Lower lobe of right lung (tissue), 2 donors: Measurements from ENCODE around the gene NT5C2. TPM values are rescaled to one million over a fixed set of nuclear protein-coding genes. Genes with fewer than 3 reads are reported as not detected.
"Not testable (repeated sequence)": the region's sequence is repeated elsewhere in the genome, so short reads cannot be mapped to it uniquely, and the experiment has no call there.

Source experiments
- ATAC-seq, 2 donors: fragments of 200-7000 bp; cut with Tn5 transposase; one replicate each; pipeline ENCODE4 v1.9.1; 2020 to 2022; ENCODE audit warnings: mild to moderate bottlenecking in 2 of 2, moderate library complexity in 2 of 2
- DNase-seq: peaks from one replicate; pipeline ENCODE4 v3.0.0-alpha.2; 2020
- H3K27ac ChIP-seq: fragments of 200-600 bp; one replicate; pipeline ENCODE4 v1.8.0; 2022
- H3K27me3 ChIP-seq: fragments of 200-600 bp; one replicate; pipeline ENCODE4 v1.8.0; 2022; ENCODE audit warnings: low read depth
- H3K36me3 ChIP-seq: fragments of 200-600 bp; one replicate; pipeline ENCODE4 v1.8.0; 2022; ENCODE audit warnings: mild to moderate bottlenecking
- H3K4me1 ChIP-seq: fragments of 200-600 bp; one replicate; pipeline ENCODE4 v1.8.0; 2022
- H3K4me3 ChIP-seq: fragments of 200-600 bp; one replicate; pipeline ENCODE4 v1.8.0; 2022; ENCODE audit warnings: mild to moderate bottlenecking
- H3K9me3 ChIP-seq: fragments of 200-600 bp; one replicate; pipeline ENCODE4 v1.8.0; 2022
- CTCF ChIP-seq: fragments of 200-600 bp; IDR thresholded peaks from one replicate; pipeline ENCODE4 v1.8.0; 2022; ENCODE audit warnings: antibody characterized with exemption, mild to moderate bottlenecking
- intact Hi-C: fragments of 100-400 bp; cut with DNase I; formaldehyde crosslinking; loops from one replicate; pipeline ENCODE4 v1.11.0; 2022
- total RNA-seq: library from RNA; stranded (reverse); fragmentation: NEBNext Ultra II Directional; extraction: Animal tissue kit (Norgen Biotek cat#: 25700); gene quantifications from one replicate; pipeline ENCODE4 v1.2.1, GENCODE V29; 2021
- donor health status: DM: no; HTN: yes; CAD: no; lungs with severe emphysema.

The NT5C2 gene
- total RNA-seq, 1 donor from 2014 or later: 105 TPM

GRCh38 chr10:103180491-103180890 is 12.6 kb downstream of the NT5C2 start:
- no peak for TF ChIP-seq CTCF
- H3K27me3 ChIP-seq: no peaks in the 10 kb centered on the region
- DNase-seq (no peak), ATAC-seq (no peak)
- H3K9me3 ChIP-seq: no peaks in the 10 kb centered on the region
- intact Hi-C loops: no loop called here
- peaks cover 57% of the 10 kb centered on the region for H3K36me3 ChIP-seq
- no peak overlapping the region for H3K4me3 ChIP-seq
- H3K27ac ChIP-seq: no peak overlapping the region
- H3K4me1 ChIP-seq: peaks cover 51% of the 10 kb centered on the region

DNA sequence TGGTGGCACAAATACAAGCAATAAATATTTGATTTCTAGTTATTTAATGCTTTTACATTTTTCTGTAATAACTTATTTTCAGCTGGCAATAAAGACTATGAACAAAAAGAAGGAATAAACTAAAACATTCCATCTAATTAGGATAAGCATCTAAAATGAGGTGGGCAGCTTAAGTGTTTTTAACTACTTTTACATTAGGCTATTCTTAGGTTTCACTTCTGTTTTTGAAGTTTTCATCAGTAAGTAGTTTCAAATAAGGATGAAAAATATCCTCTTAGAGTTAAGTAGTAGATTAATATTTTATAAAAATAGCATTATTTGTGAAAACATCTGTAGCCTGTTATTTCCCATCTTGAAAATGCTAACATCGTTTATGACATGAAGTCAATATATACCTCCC is 15.9 kb downstream of the NT5C2 start:
- peaks cover 25% of the 10 kb centered on the region for H3K4me1 ChIP-seq
- H3K4me3 ChIP-seq: no peak overlapping the region
- no peaks in the 10 kb centered on the region for H3K9me3 ChIP-seq
- peaks cover 89% of the 10 kb centered on the region for H3K36me3 ChIP-seq
- DNase-seq: no peak
- no peak for ATAC-seq
- no peak overlapping the region for H3K27ac ChIP-seq
- TF ChIP-seq CTCF: no peak
- intact Hi-C loops: no loop called here
- no peaks in the 10 kb centered on the region for H3K27me3 ChIP-seq

DNA sequence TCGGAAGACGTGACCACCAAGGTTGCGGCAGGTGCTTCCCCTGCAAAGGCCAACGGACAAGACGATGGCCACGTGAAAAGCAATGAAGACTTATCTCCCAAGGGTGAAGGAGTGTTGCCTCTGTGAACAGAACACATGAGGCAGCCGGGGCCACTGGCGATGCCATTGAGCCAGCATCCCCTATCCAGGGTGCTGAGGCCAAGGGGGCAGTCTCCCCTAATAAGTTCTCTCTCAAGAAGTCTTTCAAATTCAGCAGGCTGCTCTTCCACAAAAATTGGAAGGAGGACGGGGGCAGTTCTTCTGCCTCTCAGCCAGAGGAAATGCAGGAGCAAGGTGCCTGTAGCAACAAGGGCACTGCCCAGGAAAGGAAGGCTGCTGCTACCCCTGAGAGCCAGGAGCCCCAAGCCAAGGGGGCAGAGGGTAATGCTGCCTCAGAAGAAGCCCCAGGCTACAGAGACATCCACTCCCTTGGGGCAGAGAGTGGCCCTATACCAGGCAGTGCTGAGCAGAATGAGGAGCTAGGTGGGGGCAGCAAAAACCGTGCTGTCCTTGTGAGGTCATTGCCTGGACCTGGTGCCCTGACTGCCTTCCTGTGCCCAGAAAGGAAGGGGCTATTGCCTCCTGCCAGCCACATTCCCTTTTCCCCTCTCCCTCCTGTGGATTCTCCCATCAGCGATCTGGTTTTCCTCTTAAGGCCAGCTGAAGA is 17.3 kb downstream of the NT5C2 start:
- Histone ChIP-seq H3K9me3 (no peaks in the 10 kb centered on the region), H3K27me3 (no peaks in the 10 kb centered on the region), H3K4me1 (peaks cover 12% of the 10 kb centered on the region), H3K4me3 (no peak overlapping the region), H3K27ac (no peak overlapping the region), H3K36me3 (peaks cover 95% of the 10 kb centered on the region)
- TF ChIP-seq CTCF: no peak
- DNase-seq (no peak), ATAC-seq (peak in 1 of 2 donors; percentile 17)
- intact Hi-C loops: no loop called here

DNA sequence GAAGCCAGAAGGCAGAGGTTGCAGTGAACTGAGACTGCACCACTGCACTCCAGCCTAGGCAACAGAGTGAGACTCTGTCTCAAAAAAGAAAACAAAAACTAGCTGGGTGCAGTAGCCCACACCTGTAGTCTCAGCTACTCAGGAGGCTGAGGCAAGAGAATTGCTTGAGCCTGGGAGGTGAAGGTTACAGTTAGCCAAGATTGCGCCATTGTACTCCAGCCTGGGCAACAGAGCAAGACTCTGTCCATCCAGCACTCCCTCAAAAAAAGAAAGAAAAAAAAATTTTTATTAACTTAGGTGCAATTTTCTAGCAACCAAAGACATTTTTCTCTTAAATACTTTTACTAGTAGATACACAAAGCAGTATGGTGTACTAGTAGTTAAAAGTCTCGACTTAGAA is 18.7 kb downstream of the NT5C2 start:
- DNase-seq, H3K27ac ChIP-seq, H3K4me3 ChIP-seq, intact Hi-C loops, H3K27me3 ChIP-seq, H3K9me3 ChIP-seq, ATAC-seq: not testable (repeated sequence)
- Histone ChIP-seq H3K36me3 (peaks cover 95% of the 10 kb centered on the region), H3K4me1 (peaks cover 12% of the 10 kb centered on the region)

DNA sequence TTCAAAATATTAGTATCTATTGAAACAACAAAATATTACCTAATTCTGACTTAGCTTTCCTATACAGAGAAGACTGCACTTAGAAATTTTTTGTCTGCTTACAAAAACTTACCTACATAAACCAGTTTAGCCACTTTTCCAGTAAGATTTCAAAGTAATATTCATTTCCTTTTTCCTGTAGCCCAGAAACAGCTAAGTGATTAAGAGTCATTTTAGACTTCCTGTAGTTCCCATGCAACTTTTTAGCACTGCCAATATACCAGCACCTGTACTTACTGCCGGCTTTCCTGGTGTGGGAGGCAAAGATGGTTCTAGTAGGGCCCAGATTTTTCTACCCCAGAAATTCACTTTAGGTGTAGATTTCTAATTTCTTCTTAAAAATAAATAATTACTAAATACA is 21.8 kb downstream of the NT5C2 start:
- TF ChIP-seq CTCF: no peak
- H3K27me3 ChIP-seq: no peaks in the 10 kb centered on the region
- H3K36me3 ChIP-seq: peaks cover 89% of the 10 kb centered on the region
- H3K9me3 ChIP-seq: no peaks in the 10 kb centered on the region
- H3K27ac ChIP-seq: peak overlapping the region; percentile 18
- DNase-seq (no peak), ATAC-seq (peak in 1 of 2 donors; percentile 78)
- H3K4me3 ChIP-seq: no peak overlapping the region
- intact Hi-C loops: no loop called here
- H3K4me1 ChIP-seq: peaks cover 8% of the 10 kb centered on the region

DNA sequence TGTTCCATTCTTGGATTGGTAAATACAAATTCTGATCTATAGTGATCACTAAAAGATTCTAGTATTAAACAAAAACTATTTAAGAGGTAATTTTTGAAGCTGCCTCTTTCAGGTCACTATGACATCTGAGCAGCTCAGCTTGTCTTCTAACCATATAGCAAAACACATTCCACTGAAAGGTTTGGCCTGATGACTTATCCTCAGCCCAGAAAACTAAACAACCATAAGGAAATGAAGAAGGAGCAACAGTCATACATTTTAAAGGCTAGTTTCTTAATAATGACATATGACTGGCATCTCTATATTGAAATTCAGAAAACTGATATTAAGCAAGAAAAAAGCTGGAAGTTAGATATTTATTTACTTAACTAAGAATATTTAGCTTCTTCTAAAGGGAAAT is 24.6 kb downstream of the NT5C2 start:
- no peak for DNase-seq
- Histone ChIP-seq H3K4me3 (no peak overlapping the region), H3K27ac (no peak overlapping the region), H3K36me3 (peaks cover 85% of the 10 kb centered on the region), H3K27me3 (no peaks in the 10 kb centered on the region), H3K4me1 (no peaks in the 10 kb centered on the region), H3K9me3 (no peaks in the 10 kb centered on the region)
- TF ChIP-seq CTCF: no peak
- no peak for ATAC-seq
- intact Hi-C loops: no loop called here

GRCh38 chr10:103167554-103167953 is 25.5 kb downstream of the NT5C2 start:
- H3K4me3 ChIP-seq, ATAC-seq, H3K27me3 ChIP-seq, DNase-seq, intact Hi-C loops, H3K4me1 ChIP-seq, H3K9me3 ChIP-seq, H3K27ac ChIP-seq: not testable (repeated sequence)
- H3K36me3 ChIP-seq: peaks cover 77% of the 10 kb centered on the region
